Lower leg skin (tissue), 4 donors: ENCODE measurements around the gene CIZ1. TPM values are rescaled to one million over a fixed set of nuclear protein-coding genes. Genes with fewer than 3 reads are reported as not detected.

Experiments used
- DNase-seq, 2 donors: peaks; one replicate each; pipeline ENCODE4 v3.0.0-alpha.2; 2019; ENCODE audit warnings: low spot score in 2 of 2
- H3K4me3 ChIP-seq: fragments of 200-600 bp; sonication (generic); 2 replicates; pipeline ENCODE4 v1.5.1; 2017; ENCODE audit warnings: mild to moderate bottlenecking, low read depth; ENCODE audit not compliant: poor library complexity, severe bottlenecking
- POLR2A ChIP-seq, 2 donors: fragments of 450-650 bp; IDR thresholded peaks; one replicate each; pipeline ENCODE4 v1.6.1; 2016 to 2017; ENCODE audit warnings: antibody characterized with exemption in 2 of 2, mild to moderate bottlenecking in 1 of 2, moderate library complexity in 1 of 2
- whole genome bisulfite sequencing, 2 donors: methylation state at CpG; one replicate each; pipeline ENCODE4 v1.1.5; 2018; 5-methylcytosine and 5-hydroxymethylcytosine counted together
- intact Hi-C: fragments of 100-400 bp; cut with DNase I; formaldehyde crosslinking; loops from one replicate; pipeline ENCODE4 v1.15.0; 2023; ENCODE audit warnings: low total_unique reads
- total RNA-seq, 4 donors: library from RNA; depleted of rRNA; stranded (reverse); fragments of >200 nt; gene quantifications; one replicate each; pipeline ENCODE4 v1.1.0, GENCODE V29; 2016
- TF ChIP-seq, protein P1 (sequence below), 3 donors: fragments of 450-650 bp; IDR thresholded peaks; one replicate each; pipeline ENCODE4 v1.5.1; 2016; ENCODE audit warnings: antibody characterized with exemption in 3 of 3, mild to moderate bottlenecking in 3 of 3, moderate library complexity in 2 of 3

Gene CIZ1
- total RNA-seq, 4 donors from 2014 or later = 71.6 to 135 (median 83.9) TPM

GRCh38 chr9:128162215-128163026 is 29.0 kb downstream of the CIZ1 start:
- DNase-seq = no peak
- no peak overlapping the region for H3K4me3 ChIP-seq
- TF ChIP-seq, protein P1, sequence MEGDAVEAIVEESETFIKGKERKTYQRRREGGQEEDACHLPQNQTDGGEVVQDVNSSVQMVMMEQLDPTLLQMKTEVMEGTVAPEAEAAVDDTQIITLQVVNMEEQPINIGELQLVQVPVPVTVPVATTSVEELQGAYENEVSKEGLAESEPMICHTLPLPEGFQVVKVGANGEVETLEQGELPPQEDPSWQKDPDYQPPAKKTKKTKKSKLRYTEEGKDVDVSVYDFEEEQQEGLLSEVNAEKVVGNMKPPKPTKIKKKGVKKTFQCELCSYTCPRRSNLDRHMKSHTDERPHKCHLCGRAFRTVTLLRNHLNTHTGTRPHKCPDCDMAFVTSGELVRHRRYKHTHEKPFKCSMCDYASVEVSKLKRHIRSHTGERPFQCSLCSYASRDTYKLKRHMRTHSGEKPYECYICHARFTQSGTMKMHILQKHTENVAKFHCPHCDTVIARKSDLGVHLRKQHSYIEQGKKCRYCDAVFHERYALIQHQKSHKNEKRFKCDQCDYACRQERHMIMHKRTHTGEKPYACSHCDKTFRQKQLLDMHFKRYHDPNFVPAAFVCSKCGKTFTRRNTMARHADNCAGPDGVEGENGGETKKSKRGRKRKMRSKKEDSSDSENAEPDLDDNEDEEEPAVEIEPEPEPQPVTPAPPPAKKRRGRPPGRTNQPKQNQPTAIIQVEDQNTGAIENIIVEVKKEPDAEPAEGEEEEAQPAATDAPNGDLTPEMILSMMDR (IDR thresholded peaks at IDR 0.05) = no peak
- TF ChIP-seq POLR2A (IDR thresholded peaks at IDR 0.05) = no peak
- 69 to 81% methylated on average over 9 to 10 of the region's 10 CpGs for WGBS, 2 donors
- intact Hi-C loops = no loop called here

- TF ChIP-seq, protein P1 (IDR thresholded peaks at IDR 0.05) = no peak
- TF ChIP-seq POLR2A (IDR thresholded peaks at IDR 0.05) = no peak
- WGBS, 2 donors = 79 to 80% methylated on average over 13 of the region's 13 CpGs
- intact Hi-C loops = no loop called here
- no peak for DNase-seq
- no peak overlapping the region for H3K4me3 ChIP-seq
Observed at GRCh38 chr9:128161215-128161902, 30.0 kb downstream of the CIZ1 start.

DNA sequence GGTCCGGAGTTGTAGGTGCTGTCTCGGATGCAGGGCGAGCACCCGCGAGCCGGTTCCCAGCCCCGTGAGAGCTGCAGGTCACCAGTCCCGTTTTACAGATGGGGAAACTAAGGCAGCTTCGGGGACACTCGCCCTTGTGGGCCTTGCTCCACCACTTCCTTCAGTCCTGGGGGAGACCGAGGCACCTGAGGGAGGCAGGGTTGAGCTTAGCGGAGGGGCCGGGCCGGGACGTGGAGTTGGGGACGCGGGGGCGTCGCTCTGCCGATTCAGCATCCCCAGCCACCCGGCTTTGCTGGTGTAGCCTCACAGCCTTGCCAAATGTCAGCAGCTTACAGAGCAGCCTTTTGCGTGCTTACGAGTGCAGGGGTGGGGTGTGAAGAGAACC is 30.8 kb downstream of the CIZ1 start:
- no peak for TF ChIP-seq POLR2A (IDR thresholded peaks at IDR 0.05)
- TF ChIP-seq, protein P1 (IDR thresholded peaks at IDR 0.05) = no peak
- peak overlapping the region; percentile 80 for H3K4me3 ChIP-seq
- WGBS, 2 donors = 0% methylated on average over 13 to 16 of the region's 23 CpGs
- no peak for DNase-seq
- intact Hi-C loops = no loop called here

DNA sequence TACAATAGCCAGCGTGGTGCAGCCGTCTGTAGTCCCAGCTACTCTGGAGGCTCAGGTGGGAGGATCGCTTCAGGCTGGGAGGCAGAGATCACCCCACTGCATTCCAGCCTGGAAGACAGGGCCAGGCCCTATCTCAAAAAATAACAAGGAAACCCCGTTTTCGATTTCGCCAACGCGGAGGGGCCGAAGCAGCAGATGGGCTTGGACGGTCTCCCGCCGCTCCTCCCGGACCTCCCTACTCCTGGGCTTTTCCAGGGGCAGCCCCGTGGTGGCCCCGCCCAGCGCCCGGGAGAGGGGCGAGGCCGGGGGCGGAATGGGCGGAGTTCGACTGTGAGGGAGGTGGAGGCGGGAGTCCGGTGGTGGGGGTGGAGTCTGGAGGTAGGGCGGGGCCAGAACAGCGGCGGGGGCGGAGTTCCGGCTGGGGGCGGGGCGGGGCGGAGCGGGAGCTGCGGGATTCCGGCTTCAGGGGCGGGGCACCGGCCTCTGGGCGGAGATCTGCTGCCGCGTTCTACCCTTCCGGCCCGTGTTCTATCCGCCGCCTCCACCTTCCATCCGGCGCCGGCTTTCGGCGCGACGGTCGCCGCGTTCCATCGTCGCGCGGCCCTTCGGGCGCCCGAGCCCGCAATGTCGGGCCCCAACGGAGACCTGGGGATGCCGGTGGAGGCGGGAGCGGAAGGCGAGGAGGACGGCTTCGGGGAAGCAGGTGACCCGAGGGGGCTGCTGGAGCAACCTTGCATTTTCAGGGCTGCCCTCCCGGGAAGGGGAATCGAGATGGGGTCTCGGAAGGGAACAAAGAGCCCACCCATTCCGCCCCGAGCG is 31.4 kb downstream of the CIZ1 start, which contains the start of gene BBLN:
Gene BBLN (plus strand): TSS at position 482 of the 819 bp plus-strand sequence. CDS start 143 bp downstream, at position 625.
- H3K4me3 ChIP-seq = peak within 1 kb of the TSS; percentile 80
- intact Hi-C loops = no loop called here
- peak; percentile 92 to 98 for DNase-seq
- WGBS, 2 donors = 1% methylated on average over 26 to 43 of the region's 77 CpGs
- TF ChIP-seq, protein P1 (IDR thresholded peaks at IDR 0.05) = no peak
- peak in 1 of 2 donors; percentile 9 for TF ChIP-seq POLR2A (IDR thresholded peaks at IDR 0.05)

- no peak for TF ChIP-seq POLR2A (IDR thresholded peaks at IDR 0.05)
- TF ChIP-seq, protein P1 (IDR thresholded peaks at IDR 0.05) = no peak
- DNase-seq = no peak
- H3K4me3 ChIP-seq = no peak overlapping the region
- WGBS, 2 donors = 48 to 55% methylated on average over 9 of the region's 11 CpGs
- intact Hi-C loops = no loop called here
Observed at GRCh38 chr9:128159522-128159783, 31.9 kb downstream of the CIZ1 start.
